Fibroblast of lung (primary cell): Measurements from ENCODE around the gene SCEL.

Experiments
- CTCF ChIP-seq, 2 donors: IDR thresholded peaks in 1 of 2; conservative IDR thresholded peaks in 1 of 2; 1 replicate in 1 of 2; 2 replicates in 1 of 2; pipeline ENCODE4 v1.5.1; 2011 to 2012; ENCODE audit warnings: low read length in 2 of 2, control low read depth in 1 of 2, inconsistent platforms in 1 of 2, low read depth in 1 of 2, mild to moderate bottlenecking in 1 of 2
- EZH2 ChIP-seq: IDR thresholded peaks from 2 replicates; pipeline ENCODE4 v1.5.1; 2012; ENCODE audit warnings: low read length, control low read depth, mild to moderate bottlenecking; ENCODE audit errors: missing control alignments

GRCh38 chr13:77616027-77616426, 80.5 kb downstream of the SCEL start:
- no peak for TF ChIP-seq CTCF (conservative IDR thresholded peaks at IDR 0.05 in 1 of 2, IDR thresholded peaks at IDR 0.05 in 1 of 2; ENCODE audit: low read depth in 1 of 2, low read length in 2 of 2)
- TF ChIP-seq EZH2, result no peak
